SJSA1 (cell line): ENCODE measurements around the gene PITPNC1. TPM values are rescaled to one million over a fixed set of nuclear protein-coding genes. Genes with fewer than 3 reads are reported as not detected.
"Not testable (repeated sequence)": the region's sequence is repeated elsewhere in the genome, so short reads cannot be mapped to it uniquely, and the experiment has no call there.

Source experiments
- DNase-seq, 2 experiments: peaks; one replicate each; pipeline ENCODE4 v3.0.0-alpha.2; 2015 to 2020; ENCODE audit warnings: low spot score in 2 of 2, low read depth in 1 of 2
- H3K27ac ChIP-seq: fragments of 250-450 bp; sonication (Bioruptor Pico); 2 replicates; pipeline ENCODE4 v1.5.1; 2020; ENCODE audit warnings: mild to moderate bottlenecking, moderate library complexity
- H3K27me3 ChIP-seq: fragments of 250-450 bp; sonication (Bioruptor Pico); replicated peaks from 2 replicates; pipeline ENCODE4 v1.5.1; 2020; ENCODE audit warnings: mild to moderate bottlenecking, moderate library complexity
- H3K36me3 ChIP-seq: fragments of 250-450 bp; sonication (Bioruptor Pico); 2 replicates; pipeline ENCODE4 v1.5.1; 2020; ENCODE audit warnings: mild to moderate bottlenecking
- H3K4me1 ChIP-seq: fragments of 250-450 bp; sonication (Bioruptor Pico); replicated peaks from 2 replicates; pipeline ENCODE4 v1.6.1; 2021; ENCODE audit warnings: mild to moderate bottlenecking
- H3K4me3 ChIP-seq: fragments of 250-450 bp; sonication (Bioruptor Pico); 2 replicates; pipeline ENCODE4 v1.5.1; 2020; ENCODE audit warnings: mild to moderate bottlenecking
- H3K9me3 ChIP-seq: fragments of 250-450 bp; sonication (Bioruptor Pico); replicated peaks from 2 replicates; pipeline ENCODE4 v1.5.1; 2020; ENCODE audit warnings: mild to moderate bottlenecking
- total RNA-seq: library from RNA; depleted of rRNA; stranded (reverse); fragments of >200 nt; shearing (Covaris generic); gene quantifications from 2 replicates; pipeline ENCODE4 v1.2.3, GENCODE V29; 2014

The PITPNC1 gene
- total RNA-seq, 1 experiment from 2014 or later, result 9.1 TPM

DNA sequence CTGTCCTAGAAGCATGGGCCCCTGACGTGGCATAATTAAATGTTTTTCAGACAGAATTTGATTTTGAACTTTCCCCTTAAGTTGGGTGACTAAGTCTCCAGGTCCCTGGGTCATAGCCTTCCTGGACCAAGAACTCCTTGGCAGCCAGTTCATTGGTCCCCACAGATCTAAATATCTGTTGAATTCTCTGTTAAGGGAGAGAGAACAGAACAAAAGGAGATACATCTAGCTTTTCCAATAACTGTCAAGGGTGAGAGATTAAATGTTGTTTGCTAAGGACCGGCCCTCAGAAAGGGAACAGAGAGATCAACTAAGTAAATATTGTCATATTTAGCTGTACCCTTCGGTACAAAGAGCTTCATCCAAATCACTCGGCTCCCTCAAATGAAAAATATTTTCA is 262.5 kb downstream of the PITPNC1 start:
- no peak for DNase-seq
- Histone ChIP-seq H3K27me3 (no peaks in the 10 kb centered on the region), H3K4me1 (no peaks in the 10 kb centered on the region), H3K36me3 (no peaks in the 10 kb centered on the region), H3K9me3 (no peaks in the 10 kb centered on the region), H3K27ac (no peak overlapping the region), H3K4me3 (no peak overlapping the region)

DNA sequence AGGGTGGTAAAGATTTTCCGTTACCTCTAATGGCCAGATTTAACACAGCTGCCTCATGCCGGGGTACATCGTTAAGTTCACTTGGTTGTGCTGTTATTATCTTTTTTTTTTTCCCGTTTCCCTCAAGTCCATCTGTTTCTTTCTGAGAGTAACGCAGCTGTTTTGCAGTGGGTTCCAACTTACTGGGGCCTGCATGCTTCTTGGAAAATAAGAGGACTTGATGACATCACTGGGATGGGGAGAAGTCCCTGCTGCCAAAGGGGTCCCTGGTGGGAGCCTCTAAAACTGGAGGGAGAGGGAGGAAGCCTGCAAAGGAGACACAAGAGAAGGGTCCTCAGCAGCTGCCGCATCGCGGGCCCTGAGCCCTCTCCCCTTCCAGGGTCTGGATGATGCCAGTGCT is 262.9 kb downstream of the PITPNC1 start:
- H3K9me3 ChIP-seq, result no peaks in the 10 kb centered on the region
- H3K27ac ChIP-seq, result no peak overlapping the region
- H3K36me3 ChIP-seq, result no peaks in the 10 kb centered on the region
- DNase-seq, result no peak
- no peaks in the 10 kb centered on the region for H3K4me1 ChIP-seq
- H3K27me3 ChIP-seq, result no peaks in the 10 kb centered on the region
- no peak overlapping the region for H3K4me3 ChIP-seq

DNA sequence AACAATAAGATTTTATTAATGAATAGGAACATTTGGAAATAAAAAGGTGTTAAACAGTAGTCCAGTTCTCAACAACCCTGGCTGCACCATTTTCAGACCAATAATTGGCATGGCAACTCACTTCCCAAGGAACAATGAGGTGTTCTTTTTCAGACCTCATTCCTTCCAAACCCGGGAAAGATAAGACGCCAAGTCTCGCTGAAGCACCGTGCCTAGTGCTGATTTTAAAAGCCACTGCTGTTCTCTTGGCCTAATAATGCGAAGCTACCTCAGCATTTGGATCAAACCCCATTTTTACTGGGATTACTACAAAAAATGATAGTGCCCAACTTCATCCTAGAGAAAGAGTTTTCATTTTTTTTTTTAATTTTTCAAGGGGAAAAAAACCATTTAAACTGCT is 265.4 kb downstream of the PITPNC1 start:
- no peaks in the 10 kb centered on the region for H3K9me3 ChIP-seq
- no peaks in the 10 kb centered on the region for H3K27me3 ChIP-seq
- no peak for DNase-seq
- H3K4me1 ChIP-seq, result no peaks in the 10 kb centered on the region
- H3K4me3 ChIP-seq, result no peak overlapping the region
- no peaks in the 10 kb centered on the region for H3K36me3 ChIP-seq
- H3K27ac ChIP-seq, result no peak overlapping the region

DNA sequence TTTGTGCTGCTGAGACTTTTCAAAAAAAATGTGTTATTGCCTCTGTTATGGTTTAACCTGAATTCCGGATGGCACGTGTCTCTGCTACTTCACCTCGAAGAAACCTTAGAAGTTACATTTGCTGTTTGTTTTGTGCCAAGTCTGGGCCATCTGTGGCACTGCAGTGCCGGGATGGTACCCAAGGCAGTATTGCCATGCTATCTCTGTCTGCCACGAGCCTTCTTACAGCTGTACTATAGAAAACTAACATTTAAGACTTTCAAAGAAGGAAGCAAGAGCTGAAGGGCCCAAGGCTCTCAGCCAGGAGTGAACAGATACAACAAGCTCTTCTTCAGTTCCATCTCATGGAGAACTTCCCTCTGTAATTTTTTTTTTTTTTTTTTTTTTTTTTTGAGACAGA is 267.0 kb downstream of the PITPNC1 start:
- H3K4me1 ChIP-seq, result no peaks in the 10 kb centered on the region
- no peak for DNase-seq
- H3K4me3 ChIP-seq, result no peak overlapping the region
- no peaks in the 10 kb centered on the region for H3K27me3 ChIP-seq
- H3K27ac ChIP-seq, result no peak overlapping the region
- no peaks in the 10 kb centered on the region for H3K9me3 ChIP-seq
- H3K36me3 ChIP-seq, result no peaks in the 10 kb centered on the region

DNA sequence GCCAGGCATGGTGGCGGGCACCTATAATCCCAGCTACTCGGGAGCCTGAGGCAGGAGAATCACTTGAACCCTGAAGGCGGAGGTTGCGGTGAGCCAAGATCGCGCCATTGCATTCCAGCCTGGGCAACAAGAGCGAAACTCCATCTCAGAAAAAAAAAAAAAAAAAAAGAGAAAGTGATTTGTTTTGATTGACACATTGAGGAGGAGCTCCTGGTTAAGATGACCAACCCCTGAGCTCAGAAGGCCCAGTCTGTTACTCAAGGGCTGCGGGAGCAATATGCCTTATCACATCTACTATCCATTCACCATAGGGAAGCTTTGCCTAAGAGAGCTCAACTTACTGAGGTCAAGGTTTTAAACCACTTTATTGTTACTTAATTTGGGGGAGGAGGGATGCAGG is 268.1 kb downstream of the PITPNC1 start:
- not testable (repeated sequence) for H3K4me3 ChIP-seq, H3K27me3 ChIP-seq, H3K4me1 ChIP-seq, DNase-seq, H3K36me3 ChIP-seq, H3K27ac ChIP-seq, H3K9me3 ChIP-seq

DNA sequence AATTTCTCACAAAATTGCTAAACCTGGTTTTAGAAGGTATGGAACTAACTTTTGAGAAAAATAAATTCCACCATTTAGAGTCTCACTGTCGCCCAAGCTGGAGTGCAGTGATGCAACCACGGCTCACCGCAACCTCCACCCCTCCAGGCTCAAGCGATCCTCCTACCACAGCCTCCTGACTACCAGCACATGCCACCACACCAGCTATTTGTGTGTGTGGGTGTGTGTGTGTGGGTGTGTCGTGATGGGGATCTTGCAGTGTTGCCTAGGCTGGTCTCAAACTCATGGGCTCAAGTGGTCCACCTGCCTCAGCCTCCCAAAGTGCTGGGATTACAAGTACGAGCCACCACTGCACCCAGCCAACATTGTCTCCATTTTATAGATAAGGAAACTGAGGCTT is 269.4 kb downstream of the PITPNC1 start:
- Histone ChIP-seq H3K36me3 (no peaks in the 10 kb centered on the region), H3K9me3 (no peaks in the 10 kb centered on the region), H3K27me3 (0 out of 2 replicates have a peak, but pooled peaks cover 1% of the 10 kb centered on the region), H3K27ac (no peak overlapping the region), H3K4me1 (no peaks in the 10 kb centered on the region), H3K4me3 (no peak overlapping the region)
- DNase-seq, result no peak

DNA sequence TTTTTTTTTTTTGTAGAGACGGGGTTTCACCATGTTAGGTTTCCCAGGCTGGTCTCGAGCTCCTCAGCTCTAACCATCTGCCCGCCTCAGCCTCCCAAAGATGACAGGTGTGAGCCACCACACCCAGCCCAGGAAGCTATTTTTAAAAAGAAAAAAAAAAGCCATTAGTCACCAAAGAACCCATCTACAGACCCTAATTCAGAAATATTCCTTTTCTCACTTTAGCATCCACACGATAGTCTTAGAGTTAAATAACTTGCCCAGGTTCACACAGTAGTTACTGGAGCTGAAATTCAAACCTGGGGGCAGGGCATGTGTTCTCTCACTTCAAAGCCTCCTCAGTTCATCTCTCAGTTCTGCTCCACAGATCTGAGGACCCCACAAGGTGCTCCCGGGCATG is 270.4 kb downstream of the PITPNC1 start:
- no peaks in the 10 kb centered on the region for H3K4me1 ChIP-seq
- no peaks in the 10 kb centered on the region for H3K9me3 ChIP-seq
- H3K27ac ChIP-seq, result no peak overlapping the region
- H3K36me3 ChIP-seq, result no peaks in the 10 kb centered on the region
- no peak overlapping the region for H3K4me3 ChIP-seq
- 0 out of 2 replicates have a peak, but pooled peaks cover 5% of the 10 kb centered on the region for H3K27me3 ChIP-seq
- no peak for DNase-seq

DNA sequence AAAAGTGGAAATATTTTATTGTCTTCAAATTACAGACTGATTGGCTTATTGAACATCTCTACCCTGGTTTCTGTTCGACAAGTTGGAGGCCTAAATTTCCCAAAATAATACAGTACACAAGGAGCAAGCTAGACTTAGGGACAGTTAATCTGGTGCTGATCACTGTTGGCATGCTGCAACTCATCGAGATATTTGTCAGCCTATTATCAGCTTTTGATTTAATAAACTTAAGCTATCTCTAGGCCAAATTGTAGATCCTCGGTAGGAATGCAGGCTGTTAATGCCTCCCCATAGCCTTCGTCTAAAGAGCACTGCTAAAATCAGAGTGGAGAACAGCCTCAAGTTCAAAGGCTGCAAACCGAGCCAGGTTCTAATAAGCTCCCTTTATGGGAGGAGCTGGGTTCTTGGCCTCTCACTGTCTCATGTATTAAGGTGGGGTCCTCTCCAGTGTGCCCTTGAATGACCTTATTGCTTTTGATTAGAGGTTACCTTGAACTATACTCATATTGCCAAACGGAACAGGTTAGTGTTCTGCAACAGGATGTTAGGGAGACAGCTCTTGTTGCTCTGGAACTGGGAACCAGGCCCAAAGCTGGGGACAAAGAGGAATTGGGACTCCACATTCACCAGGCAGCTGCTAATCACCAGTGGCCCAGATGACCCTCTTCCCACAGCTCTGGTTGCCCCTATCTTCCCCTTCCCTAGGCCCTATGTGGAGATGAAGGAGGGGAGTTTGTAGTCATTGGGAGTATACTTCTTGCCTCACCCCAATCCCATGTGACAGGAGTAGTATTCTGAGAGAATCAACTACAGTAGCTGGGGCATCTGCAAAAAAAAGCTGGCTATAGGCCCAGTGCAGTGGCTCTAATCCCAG is 271.2 kb downstream of the PITPNC1 start:
- Histone ChIP-seq H3K27ac (no peak overlapping the region), H3K4me3 (no peak overlapping the region), H3K4me1 (no peaks in the 10 kb centered on the region), H3K36me3 (no peaks in the 10 kb centered on the region), H3K27me3 (0 out of 2 replicates have a peak, but pooled peaks cover 5% of the 10 kb centered on the region), H3K9me3 (no peaks in the 10 kb centered on the region)
- DNase-seq, result no peak

DNA sequence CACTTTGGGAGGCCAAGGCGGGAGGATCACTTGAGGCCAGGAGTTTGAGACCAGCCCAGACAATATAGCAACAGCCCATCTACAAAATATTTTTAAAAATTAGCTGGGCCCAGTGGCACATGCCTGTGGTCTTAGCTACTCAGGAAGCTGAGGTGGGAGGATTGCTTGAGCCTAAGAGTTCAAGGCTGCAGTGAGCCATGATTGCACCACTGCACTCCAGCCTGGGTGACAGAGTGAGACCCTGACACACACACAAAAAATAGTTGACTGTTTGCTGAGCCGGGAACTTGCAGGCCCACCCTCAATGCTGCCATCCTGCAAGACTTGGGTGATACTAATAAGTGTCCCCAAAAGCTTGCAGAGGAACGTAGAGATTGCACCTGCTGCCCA is 271.8 kb downstream of the PITPNC1 start:
- H3K27me3 ChIP-seq, H3K36me3 ChIP-seq, H3K4me1 ChIP-seq, DNase-seq, H3K9me3 ChIP-seq, H3K4me3 ChIP-seq, H3K27ac ChIP-seq: not testable (repeated sequence)

DNA sequence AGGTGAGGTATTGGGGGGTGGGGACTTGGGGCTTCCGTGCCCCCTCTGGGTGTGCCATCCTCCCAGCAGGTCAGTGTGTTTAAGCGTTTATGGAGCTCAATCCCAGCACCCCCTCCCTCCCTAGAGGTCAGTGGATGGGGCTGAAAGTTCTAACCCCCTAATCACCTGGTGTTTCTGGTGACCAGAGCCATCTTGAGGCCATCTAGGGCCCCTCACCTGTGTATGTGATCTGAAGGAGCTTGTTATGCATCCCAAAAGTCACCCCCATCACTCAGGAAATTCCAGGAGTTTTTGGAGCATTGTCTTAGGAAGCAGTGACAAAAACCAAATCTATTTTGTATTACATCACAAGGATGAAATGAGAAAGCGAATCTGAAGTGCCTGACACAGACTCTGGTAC is 272.8 kb downstream of the PITPNC1 start:
- Histone ChIP-seq H3K4me3 (no peak overlapping the region), H3K4me1 (no peaks in the 10 kb centered on the region), H3K36me3 (no peaks in the 10 kb centered on the region), H3K27me3 (0 out of 2 replicates have a peak, but pooled peaks cover 5% of the 10 kb centered on the region), H3K9me3 (no peaks in the 10 kb centered on the region), H3K27ac (no peak overlapping the region)
- DNase-seq, result no peak

DNA sequence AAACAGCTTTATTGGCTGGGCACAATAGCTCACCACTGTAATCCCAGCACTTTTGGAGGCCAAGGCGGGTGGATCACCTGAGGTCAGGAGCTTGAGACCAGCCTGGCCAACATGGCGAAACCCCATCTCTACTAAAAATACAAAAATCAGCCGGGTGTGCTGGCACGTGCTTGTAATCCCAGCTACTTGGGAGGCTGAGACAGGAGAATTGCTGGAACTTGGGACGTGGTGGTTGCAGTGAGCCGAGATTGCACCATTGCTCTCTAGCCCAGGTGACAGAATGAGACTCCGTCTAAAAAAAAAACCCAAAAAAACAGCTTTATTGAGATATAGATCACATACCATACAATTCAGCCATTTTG is 274.1 kb downstream of the PITPNC1 start:
- not testable (repeated sequence) for H3K4me1 ChIP-seq, DNase-seq, H3K9me3 ChIP-seq, H3K4me3 ChIP-seq, H3K27ac ChIP-seq, H3K27me3 ChIP-seq, H3K36me3 ChIP-seq

DNA sequence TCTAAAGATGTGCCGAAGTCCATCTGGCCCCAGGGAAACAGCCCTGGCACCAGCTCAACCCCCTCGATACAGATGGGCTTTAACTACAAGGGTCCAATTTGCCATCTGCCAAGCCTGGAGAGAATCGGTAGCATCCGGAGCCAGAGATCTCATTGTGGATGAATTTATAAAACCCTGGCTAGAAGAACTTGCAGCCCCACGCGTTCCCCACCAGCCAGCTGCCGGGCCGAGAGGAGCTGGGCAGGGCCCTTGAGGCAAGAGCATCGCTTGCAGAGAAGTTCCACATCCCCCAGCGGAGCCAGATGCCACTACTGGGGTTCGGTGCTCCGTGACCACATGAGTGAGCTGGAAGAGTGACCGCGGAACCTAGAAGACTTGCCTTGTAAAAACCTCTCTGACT is 275.4 kb downstream of the PITPNC1 start:
- Histone ChIP-seq H3K4me1 (no peaks in the 10 kb centered on the region), H3K27ac (no peak overlapping the region), H3K36me3 (no peaks in the 10 kb centered on the region), H3K9me3 (no peaks in the 10 kb centered on the region), H3K27me3 (0 out of 2 replicates have a peak, but pooled peaks cover 5% of the 10 kb centered on the region), H3K4me3 (no peak overlapping the region)
- no peak for DNase-seq

DNA sequence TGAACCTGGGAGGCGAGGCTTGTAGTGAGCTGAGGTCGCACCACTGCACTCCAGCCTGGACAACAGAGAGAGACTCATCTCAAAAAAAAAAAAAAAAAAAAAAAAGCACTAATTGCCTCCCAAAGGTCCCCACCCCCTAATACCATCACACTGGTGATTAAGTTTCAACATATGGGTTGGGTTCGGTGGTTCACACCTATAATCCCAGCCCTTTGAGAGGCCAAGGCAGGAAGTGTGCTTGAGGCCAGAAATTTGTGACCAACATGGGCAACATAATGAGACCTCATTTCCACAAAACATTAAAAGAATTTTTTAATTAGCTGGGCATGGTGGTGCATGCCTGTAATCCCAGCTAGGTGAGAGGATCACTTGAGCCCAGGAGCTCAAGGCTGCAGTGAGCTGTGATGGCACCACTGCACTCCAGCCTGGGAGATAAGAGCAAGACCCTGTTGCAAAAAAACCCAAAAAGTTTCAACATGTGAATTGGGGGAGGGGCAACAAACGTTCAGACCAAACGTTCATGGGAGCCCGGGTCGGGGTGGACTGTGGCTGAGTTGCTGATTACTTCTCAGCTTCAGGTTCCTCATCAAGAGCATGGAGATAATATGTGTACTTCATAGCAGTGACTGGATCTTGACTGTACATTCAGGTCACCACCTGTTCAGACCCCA is 278.5 kb downstream of the PITPNC1 start:
- no peaks in the 10 kb centered on the region for H3K36me3 ChIP-seq
- no peaks in the 10 kb centered on the region for H3K4me1 ChIP-seq
- no peak overlapping the region for H3K27ac ChIP-seq
- no peak overlapping the region for H3K4me3 ChIP-seq
- H3K9me3 ChIP-seq, result no peaks in the 10 kb centered on the region
- DNase-seq, result no peak
- H3K27me3 ChIP-seq, result 0 out of 2 replicates have a peak, but pooled peaks cover 5% of the 10 kb centered on the region

DNA sequence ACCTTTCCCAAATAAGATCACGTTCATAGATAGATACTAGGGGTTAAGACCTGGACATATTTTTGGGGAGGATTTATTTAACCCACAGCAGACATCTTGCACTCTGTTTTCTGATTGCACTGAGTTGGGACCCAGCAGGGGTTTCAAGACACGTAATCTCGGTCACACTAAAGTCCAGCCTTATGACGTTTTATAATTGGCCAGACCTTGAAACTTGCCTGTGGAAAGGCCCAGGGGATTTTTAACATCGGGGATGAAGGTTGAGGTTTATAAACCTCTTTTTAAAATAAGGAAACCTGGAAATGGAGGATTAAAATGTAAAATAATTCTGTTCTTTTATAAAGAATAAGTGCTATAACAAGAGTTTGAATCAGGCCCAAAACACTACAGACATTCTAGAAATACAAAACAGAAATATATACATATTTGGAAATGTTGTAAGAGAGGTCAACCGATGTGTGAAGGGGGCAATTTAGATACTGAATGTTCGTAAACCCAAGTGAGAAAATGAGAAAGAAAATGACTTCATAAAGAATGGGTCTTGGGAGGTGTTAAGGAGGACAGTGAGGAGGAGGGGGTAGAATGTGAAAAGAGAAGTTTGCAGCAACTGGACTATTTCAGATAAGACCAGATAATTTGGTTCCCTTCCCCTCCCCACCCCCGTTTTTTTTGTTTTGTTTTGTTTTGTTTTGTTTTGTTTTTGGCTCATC is 279.6 kb downstream of the PITPNC1 start:
- 0 out of 2 replicates have a peak, but pooled peaks cover 2% of the 10 kb centered on the region for H3K27me3 ChIP-seq
- H3K4me3 ChIP-seq, result no peak overlapping the region
- H3K9me3 ChIP-seq, result no peaks in the 10 kb centered on the region

More for the DNA sequence above, 279.6 kb downstream of the PITPNC1 start:
- H3K36me3 ChIP-seq, result no peaks in the 10 kb centered on the region
- DNase-seq, result no peak
- H3K4me1 ChIP-seq, result no peaks in the 10 kb centered on the region
- H3K27ac ChIP-seq, result no peak overlapping the region
